RWPE2 (cell line): Measurements from ENCODE around the gene SST.

Experiments used
- ATAC-seq: fragments of 200-7000 bp; cut with Tn5 transposase; 3 replicates; pipeline ENCODE4 v1.9.1; 2021; ENCODE audit warnings: low read depth
- DNase-seq: peaks from one replicate; pipeline ENCODE4 v3.0.0-alpha.2; 2020; ENCODE audit warnings: low spot score
- H3K27ac ChIP-seq: fragments of 450-650 bp; 2 replicates; pipeline ENCODE4 v1.5.1; 2017; ENCODE audit warnings: mild to moderate bottlenecking; ENCODE audit not compliant: poor library complexity, severe bottlenecking
- H3K27me3 ChIP-seq: fragments of 250-450 bp; sonication (Bioruptor Pico); 2 replicates; pipeline ENCODE4 v1.5.1; 2021; ENCODE audit warnings: mild to moderate bottlenecking, moderate library complexity; ENCODE audit not compliant: insufficient read depth, poor library complexity, severe bottlenecking
- H3K36me3 ChIP-seq: fragments of 250-450 bp; sonication (Bioruptor Pico); 2 replicates; pipeline ENCODE4 v1.5.1; 2020; ENCODE audit warnings: low read depth, mild to moderate bottlenecking, moderate library complexity
- H3K4me1 ChIP-seq: fragments of 250-450 bp; sonication (Bioruptor Pico); 2 replicates; pipeline ENCODE4 v1.5.1; 2021; ENCODE audit warnings: mild to moderate bottlenecking, moderate library complexity; ENCODE audit not compliant: insufficient read depth, poor library complexity, severe bottlenecking
- H3K4me3 ChIP-seq: fragments of 250-450 bp; sonication (Bioruptor Pico); 2 replicates; pipeline ENCODE4 v1.5.1; 2021; ENCODE audit warnings: mild to moderate bottlenecking, moderate library complexity; ENCODE audit not compliant: severe bottlenecking
- H3K9me3 ChIP-seq: fragments of 250-450 bp; sonication (Bioruptor Pico); 2 replicates; pipeline ENCODE4 v1.5.1; 2021; ENCODE audit warnings: mild to moderate bottlenecking, moderate library complexity; ENCODE audit not compliant: severe bottlenecking
- CTCF ChIP-seq: fragments of 450-650 bp; IDR thresholded peaks from one replicate; pipeline ENCODE4 v1.5.1; 2017; ENCODE audit warnings: mild to moderate bottlenecking, moderate library complexity; ENCODE audit not compliant: poor library complexity, severe bottlenecking

Gene SST

GRCh38 chr3:187714404-187714979, 44.3 kb upstream of the SST start:
- ATAC-seq: peak; percentile 82
- peak; percentile 94 for TF ChIP-seq CTCF
- Histone ChIP-seq H3K9me3 (no peaks in the 10 kb centered on the region), H3K27me3 (no peaks in the 10 kb centered on the region), H3K27ac (no peak overlapping the region), H3K4me1 (no peaks in the 10 kb centered on the region), H3K36me3 (no peaks in the 10 kb centered on the region), H3K4me3 (no peak overlapping the region)
- no peak for DNase-seq

GRCh38 chr3:187713504-187713903, 43.3 kb upstream of the SST start:
- Histone ChIP-seq H3K36me3 (no peaks in the 10 kb centered on the region), H3K27ac (no peak overlapping the region), H3K4me3 (no peak overlapping the region), H3K4me1 (no peaks in the 10 kb centered on the region), H3K9me3 (no peaks in the 10 kb centered on the region), H3K27me3 (no peaks in the 10 kb centered on the region)
- DNase-seq (no peak), ATAC-seq (peak; percentile 68)
- TF ChIP-seq CTCF: no peak

- Histone ChIP-seq H3K9me3 (no peaks in the 10 kb centered on the region), H3K36me3 (no peaks in the 10 kb centered on the region), H3K27ac (no peak overlapping the region), H3K4me3 (no peak overlapping the region), H3K4me1 (no peaks in the 10 kb centered on the region), H3K27me3 (no peaks in the 10 kb centered on the region)
- peak; percentile 25 for TF ChIP-seq CTCF
- DNase-seq: no peak
- no peak for ATAC-seq
These were observed 39.0 kb upstream of the SST start for GRCh38 chr3:187709155-187709554.

GRCh38 chr3:187708696-187709095, 38.5 kb upstream of the SST start:
- H3K27me3 ChIP-seq: no peaks in the 10 kb centered on the region
- TF ChIP-seq CTCF: no peak
- no peaks in the 10 kb centered on the region for H3K4me1 ChIP-seq
- no peaks in the 10 kb centered on the region for H3K36me3 ChIP-seq
- no peak overlapping the region for H3K4me3 ChIP-seq
- ATAC-seq (no peak), DNase-seq (no peak)
- no peak overlapping the region for H3K27ac ChIP-seq
- H3K9me3 ChIP-seq: no peaks in the 10 kb centered on the region

GRCh38 chr3:187706971-187707370, 36.8 kb upstream of the SST start:
- ATAC-seq (no peak), DNase-seq (no peak)
- no peaks in the 10 kb centered on the region for H3K27me3 ChIP-seq

More at GRCh38 chr3:187706971-187707370, 36.8 kb upstream of the SST start:
- H3K27ac ChIP-seq: no peak overlapping the region
- no peak overlapping the region for H3K4me3 ChIP-seq
- H3K9me3 ChIP-seq: no peaks in the 10 kb centered on the region
- H3K4me1 ChIP-seq: no peaks in the 10 kb centered on the region
- TF ChIP-seq CTCF: no peak
- no peaks in the 10 kb centered on the region for H3K36me3 ChIP-seq
